CD14-positive monocyte (primary cell): ENCODE measurements around the gene TBC1D7. TPM values are rescaled to one million over a fixed set of nuclear protein-coding genes. Genes with fewer than 3 reads are reported as not detected.

Experiments
- DNase-seq, 3 donors: peaks; one replicate each; pipeline ENCODE4 v3.0.0-alpha.2; 2011 to 2022
- H2AFZ ChIP-seq: 2 replicates; pipeline ENCODE4 v1.6.0; 2012; ENCODE audit warnings: mild to moderate bottlenecking, low read depth, low read length, inconsistent platforms; ENCODE audit not compliant: insufficient read depth, poor library complexity, severe bottlenecking
- H3K27ac ChIP-seq, 2 donors: 1 replicate in 1 of 2; 2 replicates in 1 of 2; pipeline ENCODE4 v1.5.1; 2012 to 2013; ENCODE audit warnings: low read length in 2 of 2, control low read depth in 1 of 2, inconsistent platforms in 1 of 2, low read depth in 1 of 2, mild to moderate bottlenecking in 1 of 2
- H3K27me3 ChIP-seq, 2 donors: one replicate each; pipeline versions ENCODE4 v1.6.0 to v1.6.1; 2011 to 2013; ENCODE audit warnings: low read length in 2 of 2; ENCODE audit not compliant: control insufficient read depth in 2 of 2, insufficient read depth in 2 of 2
- H3K36me3 ChIP-seq, 2 donors: replicated peaks in 1 of 2; 1 replicate in 1 of 2; 2 replicates in 1 of 2; pipeline versions ENCODE4 v1.5.1 to v1.6.1; 2012 to 2013; ENCODE audit warnings: low read length in 2 of 2, control low read depth in 1 of 2, inconsistent platforms in 1 of 2, mild to moderate bottlenecking in 1 of 2; ENCODE audit not compliant: insufficient read depth in 2 of 2, control insufficient read depth in 1 of 2
- H3K4me1 ChIP-seq, 2 donors: 1 replicate in 1 of 2; 2 replicates in 1 of 2; pipeline versions ENCODE4 v1.5.1 to v1.6.1; 2012 to 2013; ENCODE audit warnings: low read length in 2 of 2, control low read depth in 1 of 2, inconsistent platforms in 1 of 2, mild to moderate bottlenecking in 1 of 2, moderate library complexity in 1 of 2; ENCODE audit not compliant: insufficient read depth in 2 of 2, control insufficient read depth in 1 of 2
- H3K4me2 ChIP-seq: replicated peaks from 2 replicates; pipeline ENCODE3; 2012; ENCODE audit warnings: low read length, moderate library complexity, mild to moderate bottlenecking; ENCODE audit not compliant: poor library complexity, severe bottlenecking; ENCODE audit errors: extremely low read depth
- H3K4me3 ChIP-seq, 3 experiments: fragments of 200-600 bp in 1 of 3; sonication (generic) in 1 of 3; replicated peaks in 1 of 3; 1 replicate in 2 of 3; 2 replicates in 1 of 3; pipeline ENCODE4 v1.5.1; 2011 to 2013; ENCODE audit warnings: low read length in 3 of 3, mild to moderate bottlenecking in 3 of 3, control low read depth in 2 of 3, low read depth in 2 of 3, inconsistent platforms in 1 of 3, moderate library complexity in 1 of 3
- H3K79me2 ChIP-seq: 2 replicates; pipeline ENCODE4 v1.6.0; 2012; ENCODE audit warnings: mild to moderate bottlenecking, control low read depth, inconsistent platforms, low read length, moderate library complexity; ENCODE audit not compliant: insufficient read depth
- H3K9ac ChIP-seq: 2 replicates; pipeline ENCODE4 v1.6.0; 2017; ENCODE audit warnings: low read length, mild to moderate bottlenecking; ENCODE audit not compliant: insufficient read depth, poor library complexity, severe bottlenecking
- H3K9me3 ChIP-seq, 2 donors: replicated peaks in 1 of 2; 1 replicate in 1 of 2; 2 replicates in 1 of 2; pipeline versions ENCODE4 v1.5.1 to v1.6.1; 2012 to 2013; ENCODE audit warnings: low read length in 2 of 2, control low read depth in 1 of 2; ENCODE audit not compliant: control insufficient read depth in 1 of 2, insufficient read depth in 1 of 2
- H4K20me1 ChIP-seq: 2 replicates; pipeline ENCODE4 v1.6.0; 2012; ENCODE audit warnings: mild to moderate bottlenecking, low read length, control low read depth, moderate library complexity; ENCODE audit not compliant: insufficient read depth
- H3K27ac Mint-ChIP-seq, 7 donors: one replicate each; pipeline ENCODE4 v1.8.0; 2020; ENCODE audit warnings: mild to moderate bottlenecking in 7 of 7, mixed read lengths in 7 of 7, moderate library complexity in 6 of 7, inconsistent platforms in 2 of 7
- H3K27me3 Mint-ChIP-seq, 3 donors: one replicate each; pipeline ENCODE4 v1.8.0; 2021 to 2022; ENCODE audit warnings: low read depth in 3 of 3, mild to moderate bottlenecking in 3 of 3, mixed read lengths in 3 of 3, moderate library complexity in 3 of 3, inconsistent platforms in 1 of 3
- H3K36me3 Mint-ChIP-seq, 2 donors: one replicate each; pipeline ENCODE4 v1.8.0; 2020; ENCODE audit warnings: mixed read lengths in 2 of 2, inconsistent platforms in 1 of 2, mild to moderate bottlenecking in 1 of 2
- H3K4me1 Mint-ChIP-seq: one replicate; pipeline ENCODE4 v1.8.0; 2020; ENCODE audit warnings: mild to moderate bottlenecking, mixed read lengths
- H3K4me3 Mint-ChIP-seq, 2 donors: one replicate each; pipeline ENCODE4 v1.8.0; 2020; ENCODE audit warnings: mild to moderate bottlenecking in 2 of 2, mixed read lengths in 2 of 2, moderate library complexity in 1 of 2
- H3K9me3 Mint-ChIP-seq, 7 donors: one replicate each; pipeline ENCODE4 v1.8.0; 2020 to 2022; ENCODE audit warnings: mixed read lengths in 7 of 7, mild to moderate bottlenecking in 6 of 7, moderate library complexity in 6 of 7, inconsistent platforms in 2 of 7
- CTCF ChIP-seq: fragments of 200-600 bp; IDR thresholded peaks from one replicate; pipeline ENCODE4 v1.8.0; 2022; ENCODE audit warnings: antibody characterized with exemption, mild to moderate bottlenecking
- WGBS: methylation state at CpG from one replicate; pipeline ENCODE4 v1.1.5; 2013; ENCODE audit warnings: missing lambda C conversion rate; ENCODE audit not compliant: insufficient coverage; 5-methylcytosine and 5-hydroxymethylcytosine counted together
- intact Hi-C, 2 donors: fragments of 100-400 bp; cut with micrococcal nuclease; formaldehyde crosslinking; loops; one replicate each; pipeline versions ENCODE4 v1.15.0 to v1.15.1; 2023
- polyA plus RNA-seq, 3 donors: library from polyadenylated mRNA; depleted of rRNA in 1 of 3; unstranded in 2 of 3; stranded (reverse) in 1 of 3; fragments of 300-500 nt in 2 of 3; fragments of >200 nt in 1 of 3; fragmentation: Illumina TruSeq in 2 of 3; gene quantifications; 1 replicate in 2 of 3; 2 replicates in 1 of 3; pipeline ENCODE4 v1.2.3, GENCODE V29; 2012 to 2021

Gene TBC1D7
- polyA plus RNA-seq, 3 donors = 12.2 to 34.3 (median 34.3) TPM

DNA sequence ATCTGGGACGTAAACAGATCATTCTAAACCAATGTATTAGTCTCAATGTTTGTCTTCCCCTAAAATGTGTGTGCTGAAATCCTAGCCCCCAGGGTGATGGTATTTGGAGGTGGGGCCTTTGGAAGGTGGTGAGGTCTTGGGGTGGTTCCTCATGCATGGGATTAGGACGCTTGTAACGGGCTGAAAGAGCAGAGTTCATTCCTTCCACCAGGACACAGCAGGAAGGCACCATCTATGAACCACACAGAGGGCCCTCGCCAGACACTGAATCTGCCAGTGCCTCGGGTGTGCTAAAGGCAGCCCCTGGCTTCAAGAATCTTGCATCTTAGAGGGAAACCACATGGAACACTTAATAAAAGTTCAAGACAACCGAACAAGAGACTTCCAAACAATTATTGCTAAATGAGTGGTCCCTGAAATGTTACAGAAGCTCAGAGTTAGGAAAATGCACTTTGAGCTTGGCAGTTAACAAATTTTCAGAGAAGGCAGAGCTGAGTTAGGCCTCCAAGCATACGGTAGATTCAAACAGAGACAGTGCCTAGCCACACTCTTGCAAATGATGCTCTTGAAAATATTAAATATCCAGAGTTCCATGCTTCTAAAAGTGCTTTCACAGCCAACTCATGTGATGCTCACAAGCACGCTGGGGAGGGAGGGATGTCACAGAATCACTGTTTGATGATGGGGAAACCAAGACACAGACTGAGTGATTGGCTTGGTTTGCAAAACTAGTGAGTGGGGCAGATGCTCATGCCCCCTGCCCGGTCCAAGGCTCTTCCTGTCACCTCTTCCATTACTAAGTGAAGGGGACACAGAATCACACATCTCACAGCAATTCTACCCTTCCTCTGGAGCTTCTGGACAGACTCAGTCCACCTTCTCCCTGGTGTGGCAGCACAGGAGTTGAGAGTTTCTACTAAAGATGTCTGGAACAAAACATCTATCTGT, 27.4 kb downstream of the TBC1D7 start:
- H3K4me3 Mint-ChIP-seq = no peak overlapping the region
- peaks cover 25% of the 10 kb centered on the region in 2 donors for H3K4me1 ChIP-seq
- WGBS = 93% methylated on average over 3 of the region's 9 CpGs
- H3K27ac ChIP-seq = no peak overlapping the region
- H3K9ac ChIP-seq = no peak overlapping the region
- no peak overlapping the region for H2AFZ ChIP-seq
- intact Hi-C loops = loop anchor here (5.0 to 10.0 kb wide), 2 partner anchors 39 to 1986 kb away; no protein-coding TSS in a partner anchor
- H3K36me3 Mint-ChIP-seq = peaks cover 70 to 71% of the 10 kb centered on the region in 2 donors
- peak overlapping the region in 6 of 7 donors; percentile 82 to 100 (median 98) for H3K27ac Mint-ChIP-seq
- TF ChIP-seq CTCF = no peak
- H4K20me1 ChIP-seq = no peaks in the 10 kb centered on the region
- H3K27me3 ChIP-seq = no peaks in the 10 kb centered on the region
- H3K79me2 ChIP-seq = no peaks in the 10 kb centered on the region
- H3K9me3 ChIP-seq = no peaks in the 10 kb centered on the region
- H3K4me2 ChIP-seq = no peak overlapping the region
- H3K9me3 Mint-ChIP-seq = no peaks in the 10 kb centered on the region
- DNase-seq = no peak
- peaks cover 13 to 51% of the 10 kb centered on the region in 2 donors for H3K36me3 ChIP-seq
- H3K4me3 ChIP-seq = no peak overlapping the region
- H3K4me1 Mint-ChIP-seq = peaks cover 32% of the 10 kb centered on the region
- H3K27me3 Mint-ChIP-seq = peaks cover 0 to 5% (median 0%) of the 10 kb centered on the region in 3 donors

DNA sequence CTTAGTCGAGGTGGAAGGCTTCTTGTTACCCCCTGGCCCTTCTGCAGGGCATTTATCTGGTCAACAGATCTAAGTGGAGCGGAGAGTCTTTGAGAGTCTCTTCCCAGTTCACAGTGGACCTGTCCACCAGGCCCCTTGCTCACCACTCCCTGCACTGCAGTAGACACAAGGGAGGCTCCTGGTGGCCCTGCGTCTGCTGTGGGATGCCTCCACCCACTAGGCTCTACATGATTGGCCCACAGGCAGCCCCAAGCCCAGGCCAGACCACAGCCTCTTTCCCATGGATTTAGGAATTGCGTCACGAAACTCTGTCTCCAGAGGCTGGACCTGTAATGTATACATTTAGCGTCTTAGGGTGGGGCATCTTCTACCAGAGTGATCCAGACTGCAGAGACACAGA, 28.4 kb downstream of the TBC1D7 start:
- Histone ChIP-seq H3K27ac (no peak overlapping the region), H3K4me3 (no peak overlapping the region), H3K4me1 (peaks cover 30 to 32% of the 10 kb centered on the region in 2 donors), H2AFZ (no peak overlapping the region), H3K27me3 (no peaks in the 10 kb centered on the region), H3K9ac (no peak overlapping the region), H4K20me1 (no peaks in the 10 kb centered on the region), H3K4me2 (no peak overlapping the region), H3K79me2 (no peaks in the 10 kb centered on the region), H3K9me3 (no peaks in the 10 kb centered on the region), H3K36me3 (peaks cover 8 to 47% of the 10 kb centered on the region in 2 donors)
- Mint-ChIP-seq H3K27ac (peak overlapping the region in 4 of 7 donors; percentile 56 to 97 (median 70)), H3K4me3 (no peak overlapping the region), H3K36me3 (peaks cover 61 to 69% of the 10 kb centered on the region in 2 donors), H3K4me1 (peaks cover 37% of the 10 kb centered on the region), H3K9me3 (no peaks in the 10 kb centered on the region), H3K27me3 (peaks cover 0 to 5% (median 0%) of the 10 kb centered on the region in 3 donors)
- DNase-seq = no peak
- 90% methylated on average over 5 of the region's 6 CpGs for WGBS
- TF ChIP-seq CTCF = no peak
- intact Hi-C loops = loop anchor here (5.0 to 10.0 kb wide), 2 partner anchors 38 to 1985 kb away; no protein-coding TSS in a partner anchor
